Measurements from ENCODE around the gene NKX2-1.
"Not testable (repeated sequence)": the region's sequence is repeated elsewhere in the genome, so short reads cannot be mapped to it uniquely, and the experiment has no call there.

The NKX2-1 gene

DNA sequence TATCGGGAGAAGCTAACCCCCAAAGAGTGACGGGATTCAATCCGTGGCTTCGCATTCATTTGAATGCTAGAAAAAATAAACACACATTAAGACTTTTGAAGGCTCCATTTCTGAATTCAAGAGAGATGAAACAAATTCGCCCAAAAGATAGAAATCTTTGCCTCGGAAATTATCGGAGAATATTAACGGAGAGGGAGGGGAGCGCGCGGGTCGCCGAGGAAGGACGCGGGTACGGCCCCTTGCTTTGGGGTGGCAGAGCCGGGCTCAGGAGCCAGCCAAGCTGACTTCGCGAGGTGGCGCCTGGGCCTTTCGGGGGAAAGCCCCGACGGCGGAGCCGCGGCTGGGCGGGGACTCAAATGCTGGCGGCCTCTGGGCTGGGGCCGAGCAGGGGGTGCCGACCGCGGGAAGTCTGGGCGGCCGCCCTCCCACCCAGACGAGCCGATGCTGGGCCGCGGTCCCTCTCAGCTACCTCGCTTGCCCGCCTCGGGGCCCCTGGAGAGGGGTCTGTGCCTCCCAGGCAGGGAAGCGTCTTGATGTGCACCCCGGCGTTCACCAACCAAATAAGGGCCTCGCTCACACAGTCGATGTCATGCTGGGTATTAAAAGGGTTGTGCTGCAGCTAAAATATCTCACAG is 14.7 kb downstream of the NKX2-1 start:
- no peak for DNase-seq

- DNase-seq, result no peak
Measured at GRCh38 chr14:36504771-36505175, 15.3 kb downstream of the NKX2-1 start.

- DNase-seq, result no peak
Measured at GRCh38 chr14:36503771-36504741, 16.0 kb downstream of the NKX2-1 start.

- DNase-seq, result no peak
Measured at GRCh38 chr14:36502558-36503508, 17.2 kb downstream of the NKX2-1 start.

DNA sequence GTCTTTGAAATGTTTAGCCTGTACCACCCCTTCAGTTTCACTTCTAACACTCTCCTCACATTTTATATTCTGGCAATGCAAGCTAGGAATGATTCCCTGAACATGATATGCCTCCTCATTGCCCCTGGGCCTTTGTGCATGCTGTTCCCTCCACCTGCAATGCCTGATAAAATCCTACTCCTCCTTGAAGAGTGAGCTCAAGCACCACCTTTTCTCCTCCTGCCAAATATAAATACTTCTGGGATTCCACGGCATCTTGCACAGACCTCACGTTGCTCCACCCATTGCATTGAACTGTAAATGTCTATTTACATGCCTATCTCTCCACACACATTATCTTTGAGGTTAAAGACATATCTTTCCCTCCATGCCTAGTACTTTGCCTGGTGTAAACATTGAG is 21.1 kb downstream of the NKX2-1 start:
- DNase-seq, result no peak

- DNase-seq, result no peak
Measured at GRCh38 chr14:36496346-36496745, 23.7 kb downstream of the NKX2-1 start.

- no peak for DNase-seq
Measured at GRCh38 chr14:36495666-36496065, 24.4 kb downstream of the NKX2-1 start.

- DNase-seq, result no peak
Measured at GRCh38 chr14:36493761-36494160, 26.3 kb downstream of the NKX2-1 start.

- DNase-seq, result no peak
Measured at GRCh38 chr14:36485773-36486172, 34.3 kb downstream of the NKX2-1 start.

DNA sequence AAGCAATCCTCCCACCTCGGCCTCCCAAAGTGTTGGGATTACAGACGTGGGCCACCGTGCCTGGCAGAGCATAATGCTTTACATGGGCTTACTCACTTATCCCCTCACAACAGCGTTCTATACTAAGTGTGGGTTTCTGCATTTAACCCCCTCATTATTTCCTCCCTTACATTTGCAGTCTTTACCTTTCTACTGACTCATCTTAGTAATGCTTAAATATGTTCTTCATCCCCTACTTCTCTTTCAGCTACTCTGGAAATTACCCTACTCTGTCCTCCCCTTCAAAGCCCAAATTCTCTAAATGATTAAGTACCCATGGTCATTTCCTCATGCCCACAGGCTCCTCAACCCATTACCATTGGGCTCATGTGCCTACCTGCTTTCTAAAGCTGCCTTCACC is 40.7 kb downstream of the NKX2-1 start:
- no peak for DNase-seq

- DNase-seq, result no peak
Measured at GRCh38 chr14:36478782-36479181, 41.2 kb downstream of the NKX2-1 start.

DNA sequence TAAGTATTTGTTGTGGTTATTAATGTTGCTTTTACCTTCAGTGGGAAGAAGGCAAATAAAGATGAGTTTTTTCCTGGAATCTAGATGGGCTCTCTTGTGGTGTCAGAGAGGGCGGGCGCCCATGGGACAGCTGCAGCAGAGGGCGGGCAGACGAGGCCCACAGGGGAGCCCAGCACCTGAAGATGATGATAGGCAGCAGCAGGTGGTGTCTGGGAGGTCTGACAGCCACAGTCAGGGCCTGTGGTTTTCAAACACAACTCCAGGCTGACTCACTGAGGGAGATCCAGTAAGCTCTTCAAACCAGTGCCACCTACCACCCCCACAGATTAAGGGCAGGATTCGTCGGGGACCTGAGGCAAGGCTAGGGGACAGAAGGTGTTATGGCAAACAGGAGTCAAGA is 42.8 kb downstream of the NKX2-1 start:
- DNase-seq, result no peak

GRCh38 chr14:36476061-36476460 is 44.0 kb downstream of the NKX2-1 start:
- not testable (repeated sequence) for DNase-seq

- DNase-seq, result no peak
Measured at GRCh38 chr14:36474593-36474992, 45.4 kb downstream of the NKX2-1 start.

DNA sequence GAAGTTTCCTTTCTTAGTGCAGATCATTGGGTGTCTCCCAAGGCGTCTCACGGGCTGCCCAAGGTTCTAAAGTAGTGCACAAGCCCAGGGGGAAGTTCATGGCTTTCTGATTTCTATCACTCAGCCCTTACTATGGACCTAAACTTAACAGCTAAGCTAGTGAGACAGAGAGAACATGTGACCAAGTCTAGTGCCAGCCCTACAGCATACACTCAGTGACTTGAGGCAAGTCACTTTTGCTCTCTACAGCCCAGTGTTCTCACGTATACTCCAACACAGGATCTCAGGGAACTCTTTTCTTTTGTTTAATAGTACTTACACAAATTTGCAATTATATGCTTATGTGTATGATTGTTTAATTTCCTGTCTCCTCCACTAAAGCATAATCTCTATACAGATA is 48.6 kb downstream of the NKX2-1 start:
- DNase-seq, result no peak

GRCh38 chr14:36467332-36467731 is 52.7 kb downstream of the NKX2-1 start:
- no peak for DNase-seq

Data from activated CD4-positive, alpha-beta T cell treated with anti-CD3 and anti-CD28 coated beads, Interleukin-2, amount 50 U/mL, for 4 hours (primary cell).